Activated CD4-positive, alpha-beta T cell treated with anti-CD3 and anti-CD28 coated beads, Interleukin-2, amount 10 ng/mL, durations not matched to agents 24 days and 14 days (primary cell): ENCODE results near the gene CLCN1. TPM values are rescaled to one million over a fixed set of nuclear protein-coding genes. Genes with fewer than 3 reads are reported as not detected.

ENCODE experiments used
- DNase-seq: peaks from one replicate; pipeline ENCODE4 v3.0.0; 2022
- H3K27ac Mint-ChIP-seq: one replicate; pipeline ENCODE4 v1.8.0; 2022; ENCODE audit warnings: mild to moderate bottlenecking, mixed read lengths
- H3K27me3 Mint-ChIP-seq: one replicate; pipeline ENCODE4 v1.8.0; 2022; ENCODE audit warnings: mixed read lengths
- H3K36me3 Mint-ChIP-seq: one replicate; pipeline ENCODE4 v1.8.0; 2022; ENCODE audit warnings: low read depth, mild to moderate bottlenecking, mixed read lengths
- H3K4me1 Mint-ChIP-seq: one replicate; pipeline ENCODE4 v1.8.0; 2021; ENCODE audit warnings: mixed read lengths
- H3K4me3 Mint-ChIP-seq: one replicate; pipeline ENCODE4 v1.8.0; 2022; ENCODE audit warnings: mild to moderate bottlenecking, moderate library complexity, mixed read lengths
- H3K9me3 Mint-ChIP-seq: one replicate; pipeline ENCODE4 v1.8.0; 2021; ENCODE audit warnings: mixed read lengths
- intact Hi-C: fragments of 100-400 bp; cut with micrococcal nuclease; formaldehyde crosslinking; loops from one replicate; pipeline ENCODE4 v1.15.1; 2023
- total RNA-seq: library from RNA; stranded (reverse); gene quantifications from 2 replicates; pipeline ENCODE4 v1.2.3, GENCODE V29; 2022

CLCN1 gene
- total RNA-seq, 1 donor from 2014 or later = not detected

- DNase-seq = no peak
- no peak overlapping the region for H3K27ac Mint-ChIP-seq
- H3K4me1 Mint-ChIP-seq = peaks cover 14% of the 10 kb centered on the region
- no peaks in the 10 kb centered on the region for H3K9me3 Mint-ChIP-seq
- H3K27me3 Mint-ChIP-seq = peaks cover 15% of the 10 kb centered on the region
- intact Hi-C loops = no loop called here
- no peaks in the 10 kb centered on the region for H3K36me3 Mint-ChIP-seq
- no peak overlapping the region for H3K4me3 Mint-ChIP-seq
Observed at GRCh38 chr7:143329471-143330170, 13.7 kb downstream of the CLCN1 start.

- Mint-ChIP-seq H3K4me3 (no peak overlapping the region), H3K36me3 (no peaks in the 10 kb centered on the region), H3K4me1 (peaks cover 2% of the 10 kb centered on the region), H3K27ac (no peak overlapping the region), H3K27me3 (peaks cover 27% of the 10 kb centered on the region), H3K9me3 (no peaks in the 10 kb centered on the region)
- DNase-seq = no peak
- intact Hi-C loops = no loop called here
Observed at GRCh38 chr7:143331179-143331801, 15.4 kb downstream of the CLCN1 start.

- no peak for DNase-seq
- no peak overlapping the region for H3K4me3 Mint-ChIP-seq
- no peak overlapping the region for H3K27ac Mint-ChIP-seq
- H3K36me3 Mint-ChIP-seq = no peaks in the 10 kb centered on the region
- H3K4me1 Mint-ChIP-seq = no peaks in the 10 kb centered on the region
- intact Hi-C loops = no loop called here
- H3K27me3 Mint-ChIP-seq = peaks cover 42% of the 10 kb centered on the region
- no peaks in the 10 kb centered on the region for H3K9me3 Mint-ChIP-seq
Observed at GRCh38 chr7:143334244-143334643, 18.3 kb downstream of the CLCN1 start.

GRCh38 chr7:143337216-143337615 lies 21.3 kb downstream of the CLCN1 start:
- H3K36me3 Mint-ChIP-seq = no peaks in the 10 kb centered on the region
- no peak for DNase-seq
- H3K27ac Mint-ChIP-seq = no peak overlapping the region
- no peaks in the 10 kb centered on the region for H3K4me1 Mint-ChIP-seq
- H3K27me3 Mint-ChIP-seq = peaks cover 51% of the 10 kb centered on the region
- H3K4me3 Mint-ChIP-seq = no peak overlapping the region
- H3K9me3 Mint-ChIP-seq = no peaks in the 10 kb centered on the region
- intact Hi-C loops = no loop called here

GRCh38 chr7:143341842-143342241 lies 25.9 kb downstream of the CLCN1 start:
- H3K4me1 Mint-ChIP-seq = peaks cover 11% of the 10 kb centered on the region
- no peaks in the 10 kb centered on the region for H3K9me3 Mint-ChIP-seq
- H3K4me3 Mint-ChIP-seq = no peak overlapping the region
- H3K36me3 Mint-ChIP-seq = no peaks in the 10 kb centered on the region
- intact Hi-C loops = no loop called here
- H3K27ac Mint-ChIP-seq = no peak overlapping the region
- H3K27me3 Mint-ChIP-seq = peaks cover 51% of the 10 kb centered on the region
- DNase-seq = no peak

- Mint-ChIP-seq H3K27ac (no peak overlapping the region), H3K9me3 (no peaks in the 10 kb centered on the region), H3K36me3 (no peaks in the 10 kb centered on the region), H3K27me3 (peaks cover 55% of the 10 kb centered on the region), H3K4me1 (peaks cover 18% of the 10 kb centered on the region), H3K4me3 (no peak overlapping the region)
- no peak for DNase-seq
- intact Hi-C loops = no loop called here
Observed at GRCh38 chr7:143343596-143343995, 27.7 kb downstream of the CLCN1 start.

- Mint-ChIP-seq H3K27me3 (peaks cover 50% of the 10 kb centered on the region), H3K4me3 (peak overlapping the region; percentile 77), H3K9me3 (no peaks in the 10 kb centered on the region), H3K27ac (peak overlapping the region; percentile 52), H3K36me3 (no peaks in the 10 kb centered on the region), H3K4me1 (peaks cover 18% of the 10 kb centered on the region)
- peak; percentile 90 for DNase-seq
- intact Hi-C loops = loop anchor here (1.0 to 5.0 kb wide), 2 partner anchors 37 to 105 kb away; partner anchors contain the start of gene ZYX
Observed at GRCh38 chr7:143345428-143345900, 29.6 kb downstream of the CLCN1 start.

- no peak overlapping the region for H3K4me3 Mint-ChIP-seq
- no peak overlapping the region for H3K27ac Mint-ChIP-seq
Observed at GRCh38 chr7:143346018-143346417, 30.1 kb downstream of the CLCN1 start.

GRCh38 chr7:143347950-143348349 lies 32.0 kb downstream of the CLCN1 start:
- peaks cover 20% of the 10 kb centered on the region for H3K4me1 Mint-ChIP-seq
- no peak overlapping the region for H3K27ac Mint-ChIP-seq
- intact Hi-C loops = loop anchor here (5.0 kb wide), 1 partner anchor 34 kb away; the partner anchor contains the start of gene ZYX

More at GRCh38 chr7:143346018-143346417, 30.1 kb downstream of the CLCN1 start:
- Mint-ChIP-seq H3K4me1 (peaks cover 18% of the 10 kb centered on the region), H3K36me3 (no peaks in the 10 kb centered on the region), H3K27me3 (peaks cover 50% of the 10 kb centered on the region), H3K9me3 (no peaks in the 10 kb centered on the region)
- no peak for DNase-seq
- intact Hi-C loops = loop anchor here (5.0 kb wide), 1 partner anchor 36 kb away; the partner anchor contains the start of gene ZYX

GRCh38 chr7:143351060-143351459 lies 35.1 kb downstream of the CLCN1 start:
- intact Hi-C loops = no loop called here
- H3K27ac Mint-ChIP-seq = no peak overlapping the region
- no peak for DNase-seq

More at GRCh38 chr7:143347950-143348349, 32.0 kb downstream of the CLCN1 start:
- H3K27me3 Mint-ChIP-seq = peaks cover 45% of the 10 kb centered on the region
- no peak overlapping the region for H3K4me3 Mint-ChIP-seq
- H3K9me3 Mint-ChIP-seq = no peaks in the 10 kb centered on the region
- H3K36me3 Mint-ChIP-seq = no peaks in the 10 kb centered on the region
- no peak for DNase-seq

GRCh38 chr7:143351574-143351973 lies 35.7 kb downstream of the CLCN1 start:
- H3K4me1 Mint-ChIP-seq = peaks cover 11% of the 10 kb centered on the region
- no peak overlapping the region for H3K4me3 Mint-ChIP-seq
- intact Hi-C loops = no loop called here
- no peak for DNase-seq
- H3K27me3 Mint-ChIP-seq = peaks cover 31% of the 10 kb centered on the region
- H3K36me3 Mint-ChIP-seq = no peaks in the 10 kb centered on the region
- H3K27ac Mint-ChIP-seq = no peak overlapping the region
- no peaks in the 10 kb centered on the region for H3K9me3 Mint-ChIP-seq

More at GRCh38 chr7:143351060-143351459, 35.1 kb downstream of the CLCN1 start:
- Mint-ChIP-seq H3K9me3 (no peaks in the 10 kb centered on the region), H3K36me3 (no peaks in the 10 kb centered on the region), H3K4me3 (no peak overlapping the region), H3K4me1 (peaks cover 11% of the 10 kb centered on the region), H3K27me3 (peaks cover 36% of the 10 kb centered on the region)

- H3K36me3 Mint-ChIP-seq = no peaks in the 10 kb centered on the region
- H3K9me3 Mint-ChIP-seq = no peaks in the 10 kb centered on the region
- intact Hi-C loops = no loop called here
- DNase-seq = no peak
- no peak overlapping the region for H3K27ac Mint-ChIP-seq
- peaks cover 8% of the 10 kb centered on the region for H3K4me1 Mint-ChIP-seq
- H3K4me3 Mint-ChIP-seq = no peak overlapping the region
- H3K27me3 Mint-ChIP-seq = peaks cover 24% of the 10 kb centered on the region
Observed at GRCh38 chr7:143352531-143353002, 36.7 kb downstream of the CLCN1 start.

GRCh38 chr7:143354376-143354775 lies 38.5 kb downstream of the CLCN1 start:
- H3K36me3 Mint-ChIP-seq = no peaks in the 10 kb centered on the region

GRCh38 chr7:143354965-143355364 lies 39.1 kb downstream of the CLCN1 start:
- no peak overlapping the region for H3K4me3 Mint-ChIP-seq
- intact Hi-C loops = no loop called here

More at GRCh38 chr7:143354376-143354775, 38.5 kb downstream of the CLCN1 start:
- Mint-ChIP-seq H3K4me1 (peaks cover 2% of the 10 kb centered on the region), H3K27me3 (peaks cover 20% of the 10 kb centered on the region), H3K27ac (no peak overlapping the region), H3K4me3 (no peak overlapping the region), H3K9me3 (no peaks in the 10 kb centered on the region)
- no peak for DNase-seq
- intact Hi-C loops = no loop called here

More at GRCh38 chr7:143354965-143355364, 39.1 kb downstream of the CLCN1 start:
- Mint-ChIP-seq H3K27me3 (peaks cover 20% of the 10 kb centered on the region), H3K4me1 (peaks cover 2% of the 10 kb centered on the region), H3K27ac (no peak overlapping the region), H3K9me3 (no peaks in the 10 kb centered on the region), H3K36me3 (no peaks in the 10 kb centered on the region)
- no peak for DNase-seq
